HG03103 (cell line): ENCODE results near the gene KLK5.
"Not testable (repeated sequence)": the region's sequence is repeated elsewhere in the genome, so short reads cannot be mapped to it uniquely, and the experiment has no call there.

Source experiments
- ATAC-seq: cut with Tn5 transposase; IDR thresholded peaks from one replicate; pipeline ENCODE4 v1.9.1; 2021; ENCODE audit warnings: low read depth; ENCODE audit not compliant: unreplicated experiment

The KLK5 gene

GRCh38 chr19:50896089-50896590, 56.7 kb downstream of the KLK5 start:
- ATAC-seq: not testable (repeated sequence)

GRCh38 chr19:50894478-50895356, 58.1 kb downstream of the KLK5 start:
- no peak for ATAC-seq
